Keratinocyte (primary cell): ENCODE measurements around the gene SEC31A. TPM values are rescaled to one million over a fixed set of nuclear protein-coding genes. Genes with fewer than 3 reads are reported as not detected.
"Not testable (repeated sequence)": the region's sequence is repeated elsewhere in the genome, so short reads cannot be mapped to it uniquely, and the experiment has no call there.

Source experiments
- DNase-seq: peaks from one replicate; pipeline ENCODE4 v3.0.0-alpha.2; 2011; ENCODE audit warnings: low read depth, missing footprints, low spot score
- FAIRE-seq: peaks from 2 replicates; lab custom pipeline; 2011; peaks lifted over from hg19 to GRCh38; lab: Jason Lieb, UNC
- H2AFZ ChIP-seq: 2 replicates; pipeline ENCODE4 v1.6.0; 2012; ENCODE audit warnings: low read length, control low read depth, inconsistent platforms; ENCODE audit not compliant: control insufficient read depth
- H3K27ac ChIP-seq: 2 replicates; pipeline ENCODE4 v1.5.1; 2011; ENCODE audit warnings: low read length; ENCODE audit not compliant: control insufficient read depth, insufficient read depth
- H3K27me3 ChIP-seq: 3 replicates; pipeline ENCODE4 v1.6.0; 2011; ENCODE audit warnings: low read length; ENCODE audit not compliant: control insufficient read depth, insufficient read depth; ENCODE audit errors: extremely low read depth
- H3K36me3 ChIP-seq, 2 experiments: 2 replicates in 1 of 2; 3 replicates in 1 of 2; pipeline ENCODE4 v1.5.1; 2011; ENCODE audit warnings: low read length in 2 of 2, mild to moderate bottlenecking in 1 of 2; ENCODE audit not compliant: control insufficient read depth in 2 of 2, insufficient read depth in 2 of 2; ENCODE audit errors: extremely low read depth in 1 of 2
- H3K4me1 ChIP-seq: 3 replicates; pipeline ENCODE4 v1.5.1; 2011; ENCODE audit warnings: low read length; ENCODE audit not compliant: control insufficient read depth, insufficient read depth; ENCODE audit errors: extremely low read depth
- H3K4me2 ChIP-seq: 3 replicates; pipeline ENCODE4 v1.6.0; 2011; ENCODE audit warnings: low read depth, low read length; ENCODE audit not compliant: control insufficient read depth, insufficient read depth; ENCODE audit errors: extremely low read depth
- H3K4me3 ChIP-seq, 3 experiments: fragments of 200-600 bp in 1 of 3; sonication (generic) in 1 of 3; 2 replicates in 2 of 3; 3 replicates in 1 of 3; pipeline ENCODE4 v1.5.1; 2011 to 2016; ENCODE audit warnings: low read length in 3 of 3, mild to moderate bottlenecking in 3 of 3, control low read depth in 2 of 3, inconsistent platforms in 1 of 3, low read depth in 1 of 3, mixed read lengths in 1 of 3, mixed run types in 1 of 3, moderate library complexity in 1 of 3; ENCODE audit not compliant: control insufficient read depth in 2 of 3, insufficient read depth in 2 of 3; ENCODE audit errors: extremely low read depth in 1 of 3
- H3K79me2 ChIP-seq: 2 replicates; pipeline ENCODE4 v1.6.0; 2012; ENCODE audit warnings: low read length; ENCODE audit not compliant: control insufficient read depth, insufficient read depth
- H3K9ac ChIP-seq: 3 replicates; pipeline ENCODE4 v1.6.0; 2011; ENCODE audit warnings: low read length; ENCODE audit not compliant: control insufficient read depth, insufficient read depth; ENCODE audit errors: extremely low read depth
- H3K9me1 ChIP-seq: 3 replicates; pipeline ENCODE4 v1.6.0; 2011; ENCODE audit warnings: low read length; ENCODE audit not compliant: control insufficient read depth, insufficient read depth; ENCODE audit errors: extremely low read depth
- H3K9me3 ChIP-seq: 2 replicates; pipeline ENCODE4 v1.5.1; 2012; ENCODE audit warnings: low read depth, low read length; ENCODE audit not compliant: control insufficient read depth
- H4K20me1 ChIP-seq: 3 replicates; pipeline ENCODE4 v1.6.0; 2011; ENCODE audit warnings: low read length; ENCODE audit not compliant: control insufficient read depth, insufficient read depth; ENCODE audit errors: extremely low read depth
- EZH2 ChIP-seq: IDR thresholded peaks from one replicate; pipeline ENCODE4 v1.6.1; 2012; ENCODE audit warnings: inconsistent platforms, mild to moderate bottlenecking, low read length, moderate library complexity
- dilution Hi-C: fragments of 300-500 bp; cut with MboI; formaldehyde crosslinking; loops from one replicate; pipeline ENCODE4 v1.7.0; 2020; ENCODE audit warnings: low sequenced_read_pairs; ENCODE audit not compliant: extremely low pct_ligation_motif_present
- polyA plus RNA-seq, 5 experiments: library from polyadenylated mRNA; depleted of rRNA in 3 of 5; stranded (reverse) in 3 of 5; stranded (forward) in 1 of 5; unstranded in 1 of 5; fragments of >200 nt; gene quantifications; 1 replicate in 1 of 5; 2 replicates in 3 of 5; 3 replicates in 1 of 5; pipeline versions ENCODE4 v1.2.1 to v1.2.3, GENCODE V29; 2011 to 2012; ENCODE audit warnings: missing spikeins in 2 of 5, low read depth in 1 of 5, low replicate concordance in 1 of 5
- TF ChIP-seq, protein P1 (sequence below), 3 experiments: IDR thresholded peaks in 1 of 3; conservative IDR thresholded peaks in 1 of 3; optimal IDR thresholded peaks in 1 of 3; 2 replicates in 2 of 3; 3 replicates in 1 of 3; pipeline versions ENCODE3 to v1.5.1; 2011; ENCODE audit warnings: low read length in 3 of 3, mild to moderate bottlenecking in 3 of 3, moderate library complexity in 2 of 3, control low read depth in 1 of 3, inconsistent platforms in 1 of 3; ENCODE audit not compliant: insufficient read depth in 2 of 3; ENCODE audit errors: extremely low read depth in 1 of 3

Gene SEC31A
- polyA plus RNA-seq, 1 donor (not counting 4 experiments of a cell fraction or from before 2014, with no cell fraction given) = 192 TPM

GRCh38 chr4:82919386-82919785, 28.4 kb upstream of the SEC31A start:
- Histone ChIP-seq H3K36me3 (no peaks in the 10 kb centered on the region), H3K27ac (no peak overlapping the region), H3K79me2 (no peaks in the 10 kb centered on the region), H3K27me3 (no peaks in the 10 kb centered on the region), H3K9me3 (no peaks in the 10 kb centered on the region), H3K4me2 (no peak overlapping the region), H3K9me1 (no peaks in the 10 kb centered on the region), H2AFZ (no peak overlapping the region), H4K20me1 (no peaks in the 10 kb centered on the region), H3K9ac (no peak overlapping the region), H3K4me3 (no peak overlapping the region), H3K4me1 (no peaks in the 10 kb centered on the region)
- TF ChIP-seq, protein P1, sequence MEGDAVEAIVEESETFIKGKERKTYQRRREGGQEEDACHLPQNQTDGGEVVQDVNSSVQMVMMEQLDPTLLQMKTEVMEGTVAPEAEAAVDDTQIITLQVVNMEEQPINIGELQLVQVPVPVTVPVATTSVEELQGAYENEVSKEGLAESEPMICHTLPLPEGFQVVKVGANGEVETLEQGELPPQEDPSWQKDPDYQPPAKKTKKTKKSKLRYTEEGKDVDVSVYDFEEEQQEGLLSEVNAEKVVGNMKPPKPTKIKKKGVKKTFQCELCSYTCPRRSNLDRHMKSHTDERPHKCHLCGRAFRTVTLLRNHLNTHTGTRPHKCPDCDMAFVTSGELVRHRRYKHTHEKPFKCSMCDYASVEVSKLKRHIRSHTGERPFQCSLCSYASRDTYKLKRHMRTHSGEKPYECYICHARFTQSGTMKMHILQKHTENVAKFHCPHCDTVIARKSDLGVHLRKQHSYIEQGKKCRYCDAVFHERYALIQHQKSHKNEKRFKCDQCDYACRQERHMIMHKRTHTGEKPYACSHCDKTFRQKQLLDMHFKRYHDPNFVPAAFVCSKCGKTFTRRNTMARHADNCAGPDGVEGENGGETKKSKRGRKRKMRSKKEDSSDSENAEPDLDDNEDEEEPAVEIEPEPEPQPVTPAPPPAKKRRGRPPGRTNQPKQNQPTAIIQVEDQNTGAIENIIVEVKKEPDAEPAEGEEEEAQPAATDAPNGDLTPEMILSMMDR (optimal IDR thresholded peaks at IDR 0.05 in 1 of 3, IDR thresholded peaks at IDR 0.05 in 1 of 3, conservative IDR thresholded peaks at IDR 0.05 in 1 of 3; ENCODE audit: extremely low read depth in 1 of 3, insufficient read depth in 2 of 3, low read length in 3 of 3) = no peak
- TF ChIP-seq EZH2 = no peak
- FAIRE-seq (no peak), DNase-seq (no peak)
- dilution Hi-C loops = no loop called here

DNA sequence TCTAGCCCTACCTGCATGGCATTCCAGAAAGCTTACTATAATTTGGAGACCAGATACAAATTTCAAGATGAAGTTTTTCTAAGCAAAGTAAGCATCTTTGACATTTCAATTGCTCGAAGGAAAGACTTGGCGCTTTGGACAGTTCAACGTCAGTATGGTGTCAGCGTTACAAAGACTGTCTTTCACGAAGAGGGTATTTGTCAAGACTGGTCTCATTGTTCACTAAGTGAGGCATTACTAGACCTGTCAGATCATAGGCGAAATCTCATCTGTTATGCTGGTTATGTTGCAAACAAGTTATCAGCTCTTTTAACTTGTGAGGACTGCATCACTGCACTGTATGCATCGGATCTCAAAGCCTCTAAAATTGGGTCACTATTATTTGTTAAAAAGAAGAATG, 27.1 kb upstream of the SEC31A start:
- DNase-seq = no peak
- Histone ChIP-seq H3K79me2 (no peaks in the 10 kb centered on the region), H3K9me3 (no peaks in the 10 kb centered on the region), H3K9ac (no peak overlapping the region), H3K4me2 (no peak overlapping the region), H3K27me3 (no peaks in the 10 kb centered on the region), H3K27ac (no peak overlapping the region), H2AFZ (no peak overlapping the region), H4K20me1 (no peaks in the 10 kb centered on the region), H3K4me3 (no peak overlapping the region), H3K4me1 (no peaks in the 10 kb centered on the region), H3K9me1 (no peaks in the 10 kb centered on the region), H3K36me3 (no peaks in the 10 kb centered on the region)
- peak; percentile 56 for FAIRE-seq
- dilution Hi-C loops = no loop called here
- no peak for TF ChIP-seq EZH2
- TF ChIP-seq, protein P1 (optimal IDR thresholded peaks at IDR 0.05 in 1 of 3, IDR thresholded peaks at IDR 0.05 in 1 of 3, conservative IDR thresholded peaks at IDR 0.05 in 1 of 3; ENCODE audit: extremely low read depth in 1 of 3, insufficient read depth in 2 of 3, low read length in 3 of 3) = no peak

DNA sequence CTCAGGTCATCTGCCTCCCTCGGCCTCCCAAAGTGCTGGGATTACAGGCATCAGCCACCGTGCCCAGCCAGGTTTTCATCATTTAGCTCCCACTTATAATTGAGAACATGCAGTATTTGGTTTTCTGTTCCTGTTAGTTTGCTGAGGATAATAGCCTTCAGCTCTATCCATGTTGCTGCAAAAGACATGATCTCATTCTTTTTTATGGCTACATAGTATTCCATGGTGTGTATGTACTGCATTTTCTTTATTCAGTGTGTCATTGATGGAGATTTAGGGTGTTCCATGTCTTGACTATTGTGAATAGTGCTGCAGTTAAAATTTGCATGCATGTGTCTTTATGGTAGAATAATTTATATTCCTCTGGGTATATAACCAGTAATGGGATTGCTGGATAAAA, 23.0 kb upstream of the SEC31A start:
- FAIRE-seq, H3K9me3 ChIP-seq, H3K27ac ChIP-seq, H3K4me1 ChIP-seq, H3K79me2 ChIP-seq, H3K27me3 ChIP-seq, H3K4me3 ChIP-seq, H3K36me3 ChIP-seq, H4K20me1 ChIP-seq, DNase-seq, H2AFZ ChIP-seq, H3K9me1 ChIP-seq, H3K4me2 ChIP-seq, H3K9ac ChIP-seq, dilution Hi-C loops: not testable (repeated sequence)
